Hematopoietic multipotent progenitor cell (in vitro differentiated cells): ENCODE measurements around the gene ZSCAN22. TPM values are rescaled to one million over a fixed set of nuclear protein-coding genes. Genes with fewer than 3 reads are reported as not detected.
"Not testable (repeated sequence)": the region's sequence is repeated elsewhere in the genome, so short reads cannot be mapped to it uniquely, and the experiment has no call there.

Source experiments
- DNase-seq, 3 donors: peaks; one replicate each; pipeline ENCODE4 v3.0.0-alpha.2; 2011 to 2015; ENCODE audit warnings: low read depth in 2 of 3, low spot score in 2 of 3
- total RNA-seq: library from RNA; depleted of rRNA; stranded (reverse); fragments of >200 nt; gene quantifications from one replicate; pipeline ENCODE4 v1.2.3, GENCODE V29; 2012

ZSCAN22 gene
- total RNA-seq, 1 donor, result 3.0 TPM

- DNase-seq, result peak in 2 of 3 donors; percentile 39 to 44
Measured at GRCh38 chr19:58317476-58318072, 9.2 kb upstream of the ZSCAN22 start.

GRCh38 chr19:58318297-58318696 is 8.5 kb upstream of the ZSCAN22 start:
- DNase-seq, result no peak

GRCh38 chr19:58319241-58319640 is 7.6 kb upstream of the ZSCAN22 start:
- no peak for DNase-seq

GRCh38 chr19:58325311-58326022 is 1.3 kb upstream of the ZSCAN22 start:
- DNase-seq, result no peak

- no peak for DNase-seq
Measured at GRCh38 chr19:58326501-58326913, 287 bp upstream of the ZSCAN22 start.

GRCh38 chr19:58328999-58329398 is 2.2 kb downstream of the ZSCAN22 start:
- DNase-seq, result peak in 2 of 3 donors; percentile 44 to 67

GRCh38 chr19:58330458-58330857 is 3.7 kb downstream of the ZSCAN22 start:
- no peak for DNase-seq

GRCh38 chr19:58332697-58333096 is 5.9 kb downstream of the ZSCAN22 start:
- no peak for DNase-seq

GRCh38 chr19:58334691-58335249 is 8.0 kb downstream of the ZSCAN22 start:
- DNase-seq, result no peak

GRCh38 chr19:58335630-58336029 is 8.8 kb downstream of the ZSCAN22 start:
- no peak for DNase-seq

GRCh38 chr19:58336216-58336615 is 9.4 kb downstream of the ZSCAN22 start:
- no peak for DNase-seq

GRCh38 chr19:58336820-58337219 is 10.0 kb downstream of the ZSCAN22 start:
- no peak for DNase-seq

- DNase-seq, result no peak
Measured at GRCh38 chr19:58338336-58338735, 11.5 kb downstream of the ZSCAN22 start.

- no peak for DNase-seq
Measured at GRCh38 chr19:58338825-58339558, 12.2 kb downstream of the ZSCAN22 start.

GRCh38 chr19:58345558-58345957 is 18.8 kb downstream of the ZSCAN22 start:
- DNase-seq, result no peak

GRCh38 chr19:58346961-58347929 is 20.5 kb downstream of the ZSCAN22 start:
- peak; percentile 58 to 77 (median 76) for DNase-seq

GRCh38 chr19:58348080-58348479 is 21.3 kb downstream of the ZSCAN22 start:
- not testable (repeated sequence) for DNase-seq

GRCh38 chr19:58349590-58349989 is 22.8 kb downstream of the ZSCAN22 start:
- DNase-seq, result no peak

- DNase-seq, result no peak
Measured at GRCh38 chr19:58350001-58350861, 23.4 kb downstream of the ZSCAN22 start.
